Measurements from ENCODE around the gene PEX10.
"Not testable (repeated sequence)": the region's sequence is repeated elsewhere in the genome, so short reads cannot be mapped to it uniquely, and the experiment has no call there.

The PEX10 gene

GRCh38 chr1:2444138-2444591 lies 31.8 kb upstream of the PEX10 start:
- Histone ChIP-seq H3K36me3 (ENCODE audit: control insufficient read depth, insufficient read depth, low read length) (no peaks in the 10 kb centered on the region; the same call in 1 of the 2 replicates), H3K4me1 (ENCODE audit: control insufficient read depth, insufficient read depth, low read length) (peaks cover 2% of the 10 kb centered on the region; the same call in 1 of the 2 replicates), H3K4me3 (ENCODE audit: low read length) (peak overlapping the region; percentile 14; the same call in 1 of the 2 replicates), H3K9me3 (ENCODE audit: control insufficient read depth, insufficient read depth, low read length) (no peaks in the 10 kb centered on the region), H3K27ac (ENCODE audit: low read length) (no peak overlapping the region), H3K27me3 (ENCODE audit: control insufficient read depth, insufficient read depth, low read length) (peaks cover 17% of the 10 kb centered on the region)
- no peak for DNase-seq (ENCODE audit: low read depth, low spot score)
- no CpG with 5 or more reads among the region's 27 CpGs for WGBS (ENCODE audit: insufficient coverage, insufficient read length)

- Histone ChIP-seq H3K9me3 (ENCODE audit: control insufficient read depth, insufficient read depth, low read length) (no peaks in the 10 kb centered on the region), H3K27me3 (ENCODE audit: control insufficient read depth, insufficient read depth, low read length) (peaks cover 17% of the 10 kb centered on the region), H3K4me3 (ENCODE audit: low read length) (peak overlapping the region; percentile 14; the same call in 1 of the 2 replicates), H3K27ac (ENCODE audit: low read length) (no peak overlapping the region), H3K36me3 (ENCODE audit: control insufficient read depth, insufficient read depth, low read length) (no peaks in the 10 kb centered on the region; the same call in 1 of the 2 replicates), H3K4me1 (ENCODE audit: control insufficient read depth, insufficient read depth, low read length) (peaks cover 2% of the 10 kb centered on the region; the same call in 1 of the 2 replicates)
- no peak for DNase-seq (ENCODE audit: low read depth, low spot score)
- no CpG with 5 or more reads among the region's 107 CpGs for WGBS (ENCODE audit: insufficient coverage, insufficient read length)
Measured at GRCh38 chr1:2443277-2444137, 31.1 kb upstream of the PEX10 start.

GRCh38 chr1:2442661-2443060 lies 30.3 kb upstream of the PEX10 start:
- H3K36me3 ChIP-seq (ENCODE audit: control insufficient read depth, insufficient read depth, low read length), result no peaks in the 10 kb centered on the region; the same call in 1 of the 2 replicates
- H3K27me3 ChIP-seq (ENCODE audit: control insufficient read depth, insufficient read depth, low read length), result peaks cover 17% of the 10 kb centered on the region
- no peak overlapping the region for H3K27ac ChIP-seq (ENCODE audit: low read length)
- peaks cover 2% of the 10 kb centered on the region; the same call in 1 of the 2 replicates for H3K4me1 ChIP-seq (ENCODE audit: control insufficient read depth, insufficient read depth, low read length)
- H3K9me3 ChIP-seq (ENCODE audit: control insufficient read depth, insufficient read depth, low read length), result no peaks in the 10 kb centered on the region
- H3K4me3 ChIP-seq (ENCODE audit: low read length), result no peak overlapping the region
- no peak for DNase-seq (ENCODE audit: low read depth, low spot score)
- no CpG with 5 or more reads among the region's 6 CpGs for WGBS (ENCODE audit: insufficient coverage, insufficient read length)

GRCh38 chr1:2441746-2442145 lies 29.4 kb upstream of the PEX10 start:
- peaks cover 17% of the 10 kb centered on the region for H3K27me3 ChIP-seq (ENCODE audit: control insufficient read depth, insufficient read depth, low read length)
- DNase-seq (ENCODE audit: low read depth, low spot score), result no peak
- no peak overlapping the region for H3K27ac ChIP-seq (ENCODE audit: low read length)
- H3K4me1 ChIP-seq (ENCODE audit: control insufficient read depth, insufficient read depth, low read length), result no peaks in the 10 kb centered on the region
- no peaks in the 10 kb centered on the region for H3K9me3 ChIP-seq (ENCODE audit: control insufficient read depth, insufficient read depth, low read length)
- H3K4me3 ChIP-seq (ENCODE audit: low read length), result no peak overlapping the region
- H3K36me3 ChIP-seq (ENCODE audit: control insufficient read depth, insufficient read depth, low read length), result no peaks in the 10 kb centered on the region; the same call in 1 of the 2 replicates
- no CpG with 5 or more reads among the region's 13 CpGs for WGBS (ENCODE audit: insufficient coverage, insufficient read length)

GRCh38 chr1:2440346-2440745 lies 28.0 kb upstream of the PEX10 start:
- WGBS (ENCODE audit: insufficient coverage, insufficient read length), result no CpG with 5 or more reads among the region's 23 CpGs
- H3K9me3 ChIP-seq (ENCODE audit: control insufficient read depth, insufficient read depth, low read length); H3K27ac ChIP-seq (ENCODE audit: low read length); H3K4me1 ChIP-seq (ENCODE audit: control insufficient read depth, insufficient read depth, low read length); H3K36me3 ChIP-seq (ENCODE audit: control insufficient read depth, insufficient read depth, low read length); H3K4me3 ChIP-seq (ENCODE audit: low read length); DNase-seq (ENCODE audit: low read depth, low spot score): not testable (repeated sequence)
- peaks cover 17% of the 10 kb centered on the region for H3K27me3 ChIP-seq (ENCODE audit: control insufficient read depth, insufficient read depth, low read length)

- Histone ChIP-seq H3K4me1 (ENCODE audit: control insufficient read depth, insufficient read depth, low read length) (no peaks in the 10 kb centered on the region), H3K9me3 (ENCODE audit: control insufficient read depth, insufficient read depth, low read length) (no peaks in the 10 kb centered on the region), H3K4me3 (ENCODE audit: low read length) (no peak overlapping the region), H3K27me3 (ENCODE audit: control insufficient read depth, insufficient read depth, low read length) (peaks cover 11% of the 10 kb centered on the region), H3K36me3 (ENCODE audit: control insufficient read depth, insufficient read depth, low read length) (no peaks in the 10 kb centered on the region; the same call in 1 of the 2 replicates), H3K27ac (ENCODE audit: low read length) (no peak overlapping the region)
- DNase-seq (ENCODE audit: low read depth, low spot score), result no peak
- WGBS (ENCODE audit: insufficient coverage, insufficient read length), result no CpG with 5 or more reads among the region's 15 CpGs
Measured at GRCh38 chr1:2439369-2439768, 27.0 kb upstream of the PEX10 start.

GRCh38 chr1:2438641-2439040 lies 26.3 kb upstream of the PEX10 start:
- Histone ChIP-seq H3K4me1 (ENCODE audit: control insufficient read depth, insufficient read depth, low read length) (no peaks in the 10 kb centered on the region), H3K4me3 (ENCODE audit: low read length) (no peak overlapping the region), H3K27me3 (ENCODE audit: control insufficient read depth, insufficient read depth, low read length) (peaks cover 10% of the 10 kb centered on the region), H3K9me3 (ENCODE audit: control insufficient read depth, insufficient read depth, low read length) (no peaks in the 10 kb centered on the region), H3K27ac (ENCODE audit: low read length) (no peak overlapping the region), H3K36me3 (ENCODE audit: control insufficient read depth, insufficient read depth, low read length) (no peaks in the 10 kb centered on the region)
- WGBS (ENCODE audit: insufficient coverage, insufficient read length), result no CpG with 5 or more reads among the region's 14 CpGs
- DNase-seq (ENCODE audit: low read depth, low spot score), result no peak

- WGBS (ENCODE audit: insufficient coverage, insufficient read length), result no CpG with 5 or more reads among the region's 15 CpGs
- no peaks in the 10 kb centered on the region for H3K9me3 ChIP-seq (ENCODE audit: control insufficient read depth, insufficient read depth, low read length)
- peaks cover 8% of the 10 kb centered on the region for H3K27me3 ChIP-seq (ENCODE audit: control insufficient read depth, insufficient read depth, low read length)
- no peak for DNase-seq (ENCODE audit: low read depth, low spot score)
- H3K27ac ChIP-seq (ENCODE audit: low read length), result no peak overlapping the region
- no peak overlapping the region for H3K4me3 ChIP-seq (ENCODE audit: low read length)
- no peaks in the 10 kb centered on the region for H3K4me1 ChIP-seq (ENCODE audit: control insufficient read depth, insufficient read depth, low read length)
- no peaks in the 10 kb centered on the region for H3K36me3 ChIP-seq (ENCODE audit: control insufficient read depth, insufficient read depth, low read length)
Measured at GRCh38 chr1:2438038-2438437, 25.7 kb upstream of the PEX10 start.

GRCh38 chr1:2437617-2438016 lies 25.3 kb upstream of the PEX10 start:
- no peak overlapping the region for H3K27ac ChIP-seq (ENCODE audit: low read length)
- WGBS (ENCODE audit: insufficient coverage, insufficient read length), result no CpG with 5 or more reads among the region's 15 CpGs
- no peak for DNase-seq (ENCODE audit: low read depth, low spot score)
- no peaks in the 10 kb centered on the region for H3K36me3 ChIP-seq (ENCODE audit: control insufficient read depth, insufficient read depth, low read length)
- peaks cover 4% of the 10 kb centered on the region for H3K27me3 ChIP-seq (ENCODE audit: control insufficient read depth, insufficient read depth, low read length)
- no peaks in the 10 kb centered on the region for H3K9me3 ChIP-seq (ENCODE audit: control insufficient read depth, insufficient read depth, low read length)
- H3K4me3 ChIP-seq (ENCODE audit: low read length), result no peak overlapping the region
- no peaks in the 10 kb centered on the region for H3K4me1 ChIP-seq (ENCODE audit: control insufficient read depth, insufficient read depth, low read length)

GRCh38 chr1:2436876-2437275 lies 24.5 kb upstream of the PEX10 start:
- no peaks in the 10 kb centered on the region for H3K27me3 ChIP-seq (ENCODE audit: control insufficient read depth, insufficient read depth, low read length)

More at GRCh38 chr1:2436876-2437275, 24.5 kb upstream of the PEX10 start:
- no peak overlapping the region for H3K4me3 ChIP-seq (ENCODE audit: low read length)
- DNase-seq (ENCODE audit: low read depth, low spot score), result no peak
- H3K27ac ChIP-seq (ENCODE audit: low read length), result no peak overlapping the region
- H3K4me1 ChIP-seq (ENCODE audit: control insufficient read depth, insufficient read depth, low read length), result no peaks in the 10 kb centered on the region
- no peaks in the 10 kb centered on the region for H3K9me3 ChIP-seq (ENCODE audit: control insufficient read depth, insufficient read depth, low read length)
- no peaks in the 10 kb centered on the region; the same call in 1 of the 2 replicates for H3K36me3 ChIP-seq (ENCODE audit: control insufficient read depth, insufficient read depth, low read length)
- WGBS (ENCODE audit: insufficient coverage, insufficient read length), result no CpG with 5 or more reads among the region's 7 CpGs
